A549 treated with RU486 at 1 μM for 4 hours (cell line): ENCODE data around the gene SSR1. TPM values are rescaled to one million over a fixed set of nuclear protein-coding genes. Genes with fewer than 3 reads are reported as not detected.

Experiments
- total RNA-seq: library from RNA; stranded (reverse); fragments of 200-300 nt; extraction: Qiagen RNA extraction; gene quantifications from 5 replicates; pipeline ENCODE4 v1.2.3, GENCODE V29; 2022; ENCODE audit warnings: low read depth

The SSR1 gene
- total RNA-seq = 58.0 to 82.1 TPM (median 72.0 TPM) in 5 replicates

DNA sequence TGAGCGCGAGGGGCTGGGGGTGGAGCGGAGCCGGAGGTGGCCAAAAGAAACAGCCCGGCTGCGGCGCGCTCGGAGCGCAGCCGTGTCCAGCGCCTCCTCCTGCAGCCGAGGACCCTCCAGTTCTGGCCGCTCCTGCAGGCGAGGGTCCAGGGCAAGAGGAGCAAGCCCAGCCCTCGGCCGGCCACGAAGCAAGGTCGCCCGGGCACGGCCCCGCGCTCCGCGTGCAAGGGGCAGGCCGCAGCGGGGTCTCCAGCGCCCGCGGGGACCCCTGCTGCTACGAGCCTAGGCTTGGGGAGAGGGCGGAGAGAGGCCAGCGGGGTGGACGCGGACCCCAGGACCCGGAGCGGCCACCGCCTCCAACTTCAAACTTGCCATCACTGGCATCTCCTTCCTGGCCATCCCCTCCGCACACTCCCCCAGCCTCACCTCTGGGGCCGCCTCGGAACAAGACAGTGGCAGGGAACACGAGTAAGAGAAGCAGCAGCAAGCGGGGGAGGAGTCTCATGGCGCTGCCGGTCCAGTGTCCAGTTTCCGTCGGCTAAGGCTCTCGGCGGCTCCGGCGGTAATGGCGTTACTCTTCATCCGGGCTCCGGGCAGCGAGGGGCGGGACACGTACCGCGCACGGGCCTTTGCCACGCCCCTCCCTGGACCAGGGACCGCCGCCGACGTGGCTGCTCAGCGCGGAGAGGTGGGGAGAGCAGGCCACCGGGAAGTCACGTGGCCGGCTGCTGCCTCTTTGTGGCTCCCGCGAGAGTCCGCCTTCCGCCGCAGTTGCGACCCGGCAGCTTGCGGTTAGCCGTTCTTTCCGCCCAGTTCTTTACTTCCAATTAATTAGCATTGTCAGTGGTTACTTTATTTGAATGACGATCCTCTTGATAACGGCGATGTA lies at the start of gene SSR1:
TSS of gene SSR1 (minus strand) at position 584 of the 889 bp plus-strand sequence. CDS start at position 505, 79 bp downstream.

Other genes starting within 250 kb of the SSR1 start
- 6.1 to 9.5 TPM (median 8.5 TPM) in 5 replicates for gene RREB1, start 205.2 kb downstream of the SSR1 start, total RNA-seq
- gene CAGE1, start 76.5 kb upstream of the SSR1 start, total RNA-seq = 0.10 TPM in 1 of 5 replicates, not detected in the others
- 10.1 to 13.4 TPM (median 12.9 TPM) in 5 replicates for gene RIOK1, start 76.6 kb upstream of the SSR1 start, total RNA-seq
- 33.8 to 56.5 TPM (median 45.3 TPM) in 5 replicates for gene DSP, start 228.5 kb upstream of the SSR1 start, total RNA-seq